Uterine smooth muscle cell (primary cell): ENCODE data around the gene PHLDB2. TPM values are rescaled to one million over a fixed set of nuclear protein-coding genes. Genes with fewer than 3 reads are reported as not detected.

Experiments
- total RNA-seq: library from RNA; depleted of rRNA; stranded (reverse); fragments of >200 nt; gene quantifications from 2 replicates; pipeline ENCODE4 v1.2.3, GENCODE V29; 2014

Gene PHLDB2
- total RNA-seq = 47.4 and 70.1 TPM in 2 replicates

DNA sequence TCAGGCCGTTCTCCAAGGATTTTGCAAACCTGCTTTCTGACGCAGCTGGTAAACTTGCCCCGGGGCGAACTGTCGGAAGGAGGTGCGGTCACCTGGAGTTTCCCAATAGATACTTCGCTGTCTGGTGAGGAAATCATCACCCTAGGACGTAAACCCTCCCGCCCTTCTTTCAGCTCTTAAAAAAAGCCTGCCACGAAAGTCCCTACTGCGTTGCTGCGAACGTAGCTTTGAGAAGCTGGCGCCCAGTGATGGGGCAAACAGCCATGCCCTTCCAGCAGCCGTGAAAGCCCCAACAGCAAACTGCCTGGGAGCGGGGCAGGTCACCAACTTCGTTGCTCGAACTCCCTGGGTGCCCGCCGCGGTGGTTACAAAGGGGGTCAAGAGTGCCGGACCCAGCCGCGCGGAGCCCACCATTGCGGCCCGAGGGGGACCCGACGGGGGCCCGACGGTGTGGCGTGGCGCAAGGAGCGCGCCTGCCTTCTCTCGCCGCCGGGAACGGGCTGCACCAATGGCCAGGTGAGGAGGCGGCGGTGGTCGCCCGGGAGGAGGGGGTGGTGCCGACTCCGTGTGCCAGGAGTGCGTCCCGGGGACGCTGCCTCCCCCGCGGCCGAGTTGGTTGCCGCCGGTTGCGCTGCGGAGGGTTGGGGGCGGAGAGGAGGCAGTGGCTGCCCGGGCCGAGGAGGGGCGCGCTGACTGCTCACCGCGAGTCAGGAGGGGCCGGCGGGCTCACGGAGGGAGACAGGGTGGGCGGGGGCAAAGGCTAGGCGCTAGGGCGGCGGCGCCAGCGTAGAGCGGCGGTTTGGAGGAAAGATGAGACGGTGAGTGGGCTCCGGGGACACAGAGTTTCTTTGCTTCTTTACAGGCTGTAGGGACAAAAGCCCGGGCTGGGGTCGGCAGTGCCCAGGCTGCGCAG lies at the start of gene PHLDB2:
Gene PHLDB2, plus strand, starts transcription at position 205 of the 913 bp plus-strand sequence. CDS start 24,813 bp downstream, outside the sequence.

DNA sequence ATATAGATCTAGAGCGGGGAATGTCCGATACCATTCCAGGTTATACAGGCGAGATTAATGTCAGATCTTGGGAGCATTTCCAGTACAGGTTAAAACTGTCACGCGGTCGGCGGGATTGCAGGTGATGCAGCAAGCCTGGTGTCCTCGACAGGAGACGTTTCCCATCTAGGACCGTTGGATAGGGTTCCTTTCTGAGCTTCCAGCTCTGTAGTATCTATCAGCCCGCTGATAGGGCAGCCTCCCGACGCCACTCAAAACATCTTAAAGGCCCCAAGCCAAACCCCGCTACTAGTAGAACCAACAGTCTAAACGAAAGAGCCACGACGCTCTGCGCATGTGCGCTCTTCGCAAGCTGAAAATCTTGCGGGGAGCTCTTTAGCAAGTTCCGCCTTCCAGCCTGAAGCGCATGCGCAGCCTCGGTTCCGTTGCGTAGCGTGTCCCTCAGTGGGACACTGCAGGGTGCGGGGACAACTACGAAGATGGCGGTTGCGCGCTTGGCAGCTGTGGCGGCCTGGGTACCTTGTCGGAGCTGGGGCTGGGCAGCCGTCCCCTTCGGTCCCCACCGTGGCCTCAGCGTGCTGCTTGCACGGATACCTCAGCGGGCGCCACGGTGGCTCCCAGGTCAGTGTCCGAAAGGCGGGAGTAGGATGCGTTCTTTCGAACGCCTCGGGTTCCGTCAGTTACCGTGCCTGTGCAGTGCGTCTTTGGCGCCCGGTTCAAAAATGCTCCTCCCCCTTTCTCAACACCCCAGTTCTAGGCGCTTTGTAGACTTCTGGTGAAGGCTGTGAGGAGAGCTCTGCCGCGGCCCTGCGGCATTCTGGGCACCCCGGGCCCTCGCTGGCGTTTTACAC lies 119.7 kb downstream of the PHLDB2 start, which contains the start of gene ABHD10:
Gene ABHD10, plus strand, starts transcription at position 444 of the 851 bp plus-strand sequence. Its CDS starts 36 bp downstream, at position 480.

DNA sequence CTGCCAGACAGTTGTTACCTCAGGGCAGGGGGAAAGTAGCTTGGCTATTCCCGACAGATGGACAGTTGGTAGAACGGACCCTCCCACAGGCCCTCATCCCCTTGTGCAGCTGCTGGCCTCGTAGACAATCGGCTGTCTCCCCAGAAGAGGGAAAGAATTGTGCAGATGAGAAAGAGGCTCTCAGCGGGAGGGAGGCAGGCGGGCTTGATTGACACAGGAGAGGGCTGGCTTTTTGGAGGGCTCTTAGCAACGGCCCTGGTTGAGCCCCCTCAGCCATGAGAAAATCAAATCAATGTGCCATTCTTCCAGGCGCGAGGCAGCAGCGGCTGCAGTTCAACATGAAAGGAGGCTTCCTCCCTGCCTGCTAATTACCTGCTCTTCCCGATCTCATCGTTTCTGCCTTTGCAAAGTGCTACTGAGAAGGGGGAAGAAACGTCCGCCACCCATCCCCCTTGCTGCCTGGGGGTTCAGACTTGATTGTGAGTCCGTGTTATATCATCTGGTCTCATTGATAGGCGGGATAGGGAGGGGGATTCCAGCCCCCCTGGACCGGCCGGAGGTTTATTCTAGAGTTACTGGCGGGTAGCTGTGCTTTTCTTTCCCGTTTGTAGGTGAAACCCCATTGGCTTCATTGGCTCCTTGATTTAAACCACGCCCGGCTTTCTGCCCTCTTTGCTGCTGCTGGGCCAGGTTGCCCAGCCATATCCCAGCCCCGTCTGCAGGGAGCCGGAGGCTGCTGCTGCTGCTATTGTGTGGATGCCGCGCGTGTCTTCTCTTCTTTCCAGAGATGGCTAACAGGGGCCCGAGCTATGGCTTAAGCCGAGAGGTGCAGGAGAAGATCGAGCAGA lies 139.8 kb downstream of the PHLDB2 start, which contains the start of gene TAGLN3:
Gene TAGLN3, plus strand, starts transcription at position 287 of the 848 bp plus-strand sequence. Its CDS starts 501 bp downstream, at position 788.

Other genes with a start within 250 kb of the PHLDB2 start
- 0.55 and 0.62 TPM in 2 replicates for gene PLCXD2, start 184.6 kb upstream of the PHLDB2 start, total RNA-seq
- gene ABHD10, start 119.8 kb downstream of the PHLDB2 start, total RNA-seq = 57.5 and 73.8 TPM in 2 replicates
- gene TAGLN3, start 139.7 kb downstream of the PHLDB2 start, total RNA-seq = 9.2 and 29.5 TPM in 2 replicates
- 0.11 and 0.12 TPM in 2 replicates for gene TMPRSS7, start 175.5 kb downstream of the PHLDB2 start, total RNA-seq
- gene C3orf52, start 227.1 kb downstream of the PHLDB2 start, total RNA-seq = 17.2 and 24.9 TPM in 2 replicates